Occipital lobe (tissue), 2 donors: ENCODE data around the gene HTT. TPM values are rescaled to one million over a fixed set of nuclear protein-coding genes. Genes with fewer than 3 reads are reported as not detected.
"Not testable (repeated sequence)": the region's sequence is repeated elsewhere in the genome, so short reads cannot be mapped to it uniquely, and the experiment has no call there.

Source experiments
- DNase-seq: peaks from one replicate; lab custom pipeline; 2025; lab: John Stamatoyannopoulos, UW
- total RNA-seq: library from RNA; depleted of rRNA; stranded (reverse); fragments of >200 nt; gene quantifications from one replicate; pipeline ENCODE4 v1.2.3, GENCODE V29; 2014

Gene HTT
- total RNA-seq, 1 donor from 2014 or later = 71.1 TPM

GRCh38 chr4:3046162-3046561 is 28.3 kb upstream of the HTT start:
- DNase-seq = no peak

- no peak for DNase-seq
These were observed 27.9 kb upstream of the HTT start for GRCh38 chr4:3046623-3047022.

- peak; percentile 39 for DNase-seq
These were observed 26.8 kb upstream of the HTT start for GRCh38 chr4:3047464-3048286.

GRCh38 chr4:3051141-3051897 is 23.2 kb upstream of the HTT start:
- not testable (repeated sequence) for DNase-seq

GRCh38 chr4:3054169-3054759 is 20.2 kb upstream of the HTT start:
- DNase-seq = no peak

- no peak for DNase-seq
These were observed 14.5 kb upstream of the HTT start for GRCh38 chr4:3059943-3060342.

GRCh38 chr4:3060946-3061345 is 13.5 kb upstream of the HTT start:
- no peak for DNase-seq

- DNase-seq = no peak
These were observed 12.0 kb upstream of the HTT start for GRCh38 chr4:3062471-3062870.

- DNase-seq = no peak
These were observed 8.9 kb upstream of the HTT start for GRCh38 chr4:3065551-3065950.

GRCh38 chr4:3066836-3067400 is 7.6 kb upstream of the HTT start:
- no peak for DNase-seq

- DNase-seq = no peak
These were observed 6.9 kb upstream of the HTT start for GRCh38 chr4:3067473-3068001.

GRCh38 chr4:3069661-3070199 is 4.8 kb upstream of the HTT start:
- no peak for DNase-seq

- DNase-seq = no peak
These were observed 3.6 kb upstream of the HTT start for GRCh38 chr4:3070709-3071500.

- no peak for DNase-seq
These were observed 2.7 kb upstream of the HTT start for GRCh38 chr4:3071811-3072210.

GRCh38 chr4:3073158-3074077 is 1.1 kb upstream of the HTT start:
- no peak for DNase-seq

GRCh38 chr4:3074846-3075651 is 568 bp downstream of the HTT start:
- peak; percentile 53 for DNase-seq

GRCh38 chr4:3075652-3075981 is 1.1 kb downstream of the HTT start:
- no peak for DNase-seq

- no peak for DNase-seq
These were observed 3.3 kb downstream of the HTT start for GRCh38 chr4:3077796-3078195.

GRCh38 chr4:3079694-3080123 is 5.2 kb downstream of the HTT start:
- no peak for DNase-seq
